Esophagus muscularis mucosa (tissue), 4 donors: Measurements from ENCODE around the gene EMILIN3. TPM values are rescaled to one million over a fixed set of nuclear protein-coding genes. Genes with fewer than 3 reads are reported as not detected.

ENCODE experiments used
- DNase-seq: peaks from one replicate; pipeline ENCODE4 v3.0.0-alpha.2; 2017; ENCODE audit errors: extremely low spot score
- H3K27ac ChIP-seq, 4 donors: fragments of 200-600 bp; sonication (generic); replicated peaks in 1 of 4; 1 replicate in 3 of 4; 2 replicates in 1 of 4; pipeline ENCODE4 v1.5.1; 2016 to 2019; ENCODE audit warnings: mild to moderate bottlenecking in 1 of 4
- H3K27me3 ChIP-seq, 4 donors: fragments of 200-600 bp; sonication (generic); one replicate each; pipeline versions ENCODE4 v1.5.1 to v1.6.0; 2016 to 2019
- H3K36me3 ChIP-seq, 4 donors: fragments of 200-600 bp; sonication (generic); one replicate each; pipeline ENCODE4 v1.5.1; 2016 to 2019
- H3K4me1 ChIP-seq, 4 donors: fragments of 200-600 bp; sonication (generic); one replicate each; pipeline ENCODE4 v1.5.1; 2016 to 2019
- H3K4me3 ChIP-seq, 4 donors: fragments of 200-600 bp; sonication (generic); 1 replicate in 2 of 4; 2 replicates in 2 of 4; pipeline ENCODE4 v1.5.1; 2016 to 2019; ENCODE audit warnings: mild to moderate bottlenecking in 4 of 4, moderate library complexity in 1 of 4
- H3K9me3 ChIP-seq, 4 donors: fragments of 200-600 bp; sonication (generic); 1 replicate in 3 of 4; 2 replicates in 1 of 4; pipeline ENCODE4 v1.5.1; 2016 to 2019
- EP300 ChIP-seq: sonication (generic); formaldehyde crosslinking; IDR thresholded peaks from one replicate; pipeline ENCODE4 v1.6.1; 2017; ENCODE audit warnings: antibody characterized with exemption
- POLR2A ChIP-seq: fragments of 450-650 bp; IDR thresholded peaks from one replicate; pipeline ENCODE4 v1.6.1; 2017; ENCODE audit warnings: antibody characterized with exemption, moderate library complexity, mild to moderate bottlenecking, low read depth
- POLR2AphosphoS5 ChIP-seq, 2 donors: sonication (generic); formaldehyde crosslinking; IDR thresholded peaks; one replicate each; pipeline ENCODE4 v1.6.1; 2017; ENCODE audit warnings: antibody characterized with exemption in 2 of 2
- WGBS: methylation state at CpG from one replicate; pipeline ENCODE4 v1.1.5; 2018; 5-methylcytosine and 5-hydroxymethylcytosine counted together
- intact Hi-C: fragments of 100-400 bp; cut with DNase I; formaldehyde crosslinking; loops from one replicate; pipeline ENCODE4 v1.15.1; 2023
- total RNA-seq, 4 donors: library from RNA; depleted of rRNA; stranded (reverse); fragments of >200 nt; gene quantifications; one replicate each; pipeline versions ENCODE4 v1.1.0 to v1.2.1, GENCODE V29; 2016
- TF ChIP-seq, protein P1 (sequence below), 3 experiments: fragments of 200-600 bp in 2 of 3; fragments of 450-650 bp in 1 of 3; sonication (generic) in 2 of 3; IDR thresholded peaks; one replicate each; pipeline ENCODE4 v1.5.1; 2017 to 2019; ENCODE audit warnings: antibody characterized with exemption in 3 of 3, mild to moderate bottlenecking in 2 of 3, moderate library complexity in 1 of 3

EMILIN3 gene
- total RNA-seq, 4 donors from 2014 or later = 0.83 to 5.6 (median 4.5) TPM

DNA sequence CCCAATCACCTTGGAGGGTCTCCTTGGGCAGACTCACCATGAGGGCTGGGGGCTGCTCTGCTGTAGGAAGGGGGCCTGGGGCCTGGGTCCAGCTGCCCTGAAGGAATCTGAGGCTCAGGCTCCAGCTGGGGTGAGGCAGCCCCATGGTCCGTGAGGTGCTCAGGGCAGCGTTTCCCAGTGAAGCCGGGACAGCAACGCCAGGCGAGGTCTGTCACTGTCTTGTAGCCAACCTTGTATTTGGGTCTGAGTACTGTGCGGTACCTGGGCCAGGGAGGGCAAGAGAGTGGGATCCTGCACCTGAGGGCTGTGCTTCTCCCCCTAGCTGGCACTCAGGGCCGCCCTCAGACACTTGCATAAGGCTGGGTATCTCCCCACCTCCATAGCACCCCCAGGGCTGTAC is 3.0 kb downstream of the EMILIN3 start:
- H3K4me1 ChIP-seq = peaks cover 13 to 20% (median 19%) of the 10 kb centered on the region in 4 donors
- no peak for DNase-seq
- H3K27ac ChIP-seq = no peak overlapping the region
- peaks cover 0 to 8% (median 2%) of the 10 kb centered on the region in 4 donors for H3K36me3 ChIP-seq
- peaks cover 0 to 52% (median 17%) of the 10 kb centered on the region in 4 donors for H3K27me3 ChIP-seq
- H3K9me3 ChIP-seq = no peaks in the 10 kb centered on the region
- WGBS = 100% methylated on average over 5 of the region's 7 CpGs
- TF ChIP-seq POLR2AphosphoS5 (IDR thresholded peaks at IDR 0.05) (no peak), POLR2A (no peak), EP300 (no peak)
- TF ChIP-seq, protein P1, sequence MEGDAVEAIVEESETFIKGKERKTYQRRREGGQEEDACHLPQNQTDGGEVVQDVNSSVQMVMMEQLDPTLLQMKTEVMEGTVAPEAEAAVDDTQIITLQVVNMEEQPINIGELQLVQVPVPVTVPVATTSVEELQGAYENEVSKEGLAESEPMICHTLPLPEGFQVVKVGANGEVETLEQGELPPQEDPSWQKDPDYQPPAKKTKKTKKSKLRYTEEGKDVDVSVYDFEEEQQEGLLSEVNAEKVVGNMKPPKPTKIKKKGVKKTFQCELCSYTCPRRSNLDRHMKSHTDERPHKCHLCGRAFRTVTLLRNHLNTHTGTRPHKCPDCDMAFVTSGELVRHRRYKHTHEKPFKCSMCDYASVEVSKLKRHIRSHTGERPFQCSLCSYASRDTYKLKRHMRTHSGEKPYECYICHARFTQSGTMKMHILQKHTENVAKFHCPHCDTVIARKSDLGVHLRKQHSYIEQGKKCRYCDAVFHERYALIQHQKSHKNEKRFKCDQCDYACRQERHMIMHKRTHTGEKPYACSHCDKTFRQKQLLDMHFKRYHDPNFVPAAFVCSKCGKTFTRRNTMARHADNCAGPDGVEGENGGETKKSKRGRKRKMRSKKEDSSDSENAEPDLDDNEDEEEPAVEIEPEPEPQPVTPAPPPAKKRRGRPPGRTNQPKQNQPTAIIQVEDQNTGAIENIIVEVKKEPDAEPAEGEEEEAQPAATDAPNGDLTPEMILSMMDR (IDR thresholded peaks at IDR 0.05) = no peak
- no peak overlapping the region for H3K4me3 ChIP-seq
- intact Hi-C loops = no loop called here

DNA sequence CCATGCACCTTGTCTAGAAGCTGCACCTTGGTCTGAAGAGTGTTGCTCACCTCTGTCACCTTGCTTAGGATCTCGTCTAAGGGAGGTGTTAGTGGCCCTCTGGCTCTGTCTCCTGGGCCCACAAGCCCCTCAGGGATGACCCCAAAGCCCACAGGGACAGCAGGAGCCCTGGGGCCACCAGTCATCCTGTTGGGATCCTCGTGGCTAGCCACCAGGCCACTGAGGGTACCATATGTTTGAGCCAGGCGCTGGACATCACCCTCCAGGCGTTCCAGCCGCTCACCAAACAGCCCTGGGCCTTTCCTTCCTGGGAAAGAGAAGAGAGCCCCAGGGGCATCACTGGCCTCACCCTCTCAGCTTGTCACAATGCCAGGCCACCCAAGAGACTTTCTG is 3.9 kb downstream of the EMILIN3 start:
- peaks cover 0 to 17% (median 11%) of the 10 kb centered on the region in 4 donors for H3K36me3 ChIP-seq
- WGBS = 89% methylated on average over 5 of the region's 5 CpGs
- no peak for TF ChIP-seq POLR2AphosphoS5 (IDR thresholded peaks at IDR 0.05)
- TF ChIP-seq POLR2A = no peak
- H3K9me3 ChIP-seq = no peaks in the 10 kb centered on the region
- intact Hi-C loops = no loop called here
- no peak overlapping the region for H3K27ac ChIP-seq
- peaks cover 0 to 46% (median 15%) of the 10 kb centered on the region in 4 donors for H3K27me3 ChIP-seq
- DNase-seq = no peak
- no peak overlapping the region for H3K4me3 ChIP-seq
- peaks cover 13 to 20% (median 19%) of the 10 kb centered on the region in 4 donors for H3K4me1 ChIP-seq

DNA sequence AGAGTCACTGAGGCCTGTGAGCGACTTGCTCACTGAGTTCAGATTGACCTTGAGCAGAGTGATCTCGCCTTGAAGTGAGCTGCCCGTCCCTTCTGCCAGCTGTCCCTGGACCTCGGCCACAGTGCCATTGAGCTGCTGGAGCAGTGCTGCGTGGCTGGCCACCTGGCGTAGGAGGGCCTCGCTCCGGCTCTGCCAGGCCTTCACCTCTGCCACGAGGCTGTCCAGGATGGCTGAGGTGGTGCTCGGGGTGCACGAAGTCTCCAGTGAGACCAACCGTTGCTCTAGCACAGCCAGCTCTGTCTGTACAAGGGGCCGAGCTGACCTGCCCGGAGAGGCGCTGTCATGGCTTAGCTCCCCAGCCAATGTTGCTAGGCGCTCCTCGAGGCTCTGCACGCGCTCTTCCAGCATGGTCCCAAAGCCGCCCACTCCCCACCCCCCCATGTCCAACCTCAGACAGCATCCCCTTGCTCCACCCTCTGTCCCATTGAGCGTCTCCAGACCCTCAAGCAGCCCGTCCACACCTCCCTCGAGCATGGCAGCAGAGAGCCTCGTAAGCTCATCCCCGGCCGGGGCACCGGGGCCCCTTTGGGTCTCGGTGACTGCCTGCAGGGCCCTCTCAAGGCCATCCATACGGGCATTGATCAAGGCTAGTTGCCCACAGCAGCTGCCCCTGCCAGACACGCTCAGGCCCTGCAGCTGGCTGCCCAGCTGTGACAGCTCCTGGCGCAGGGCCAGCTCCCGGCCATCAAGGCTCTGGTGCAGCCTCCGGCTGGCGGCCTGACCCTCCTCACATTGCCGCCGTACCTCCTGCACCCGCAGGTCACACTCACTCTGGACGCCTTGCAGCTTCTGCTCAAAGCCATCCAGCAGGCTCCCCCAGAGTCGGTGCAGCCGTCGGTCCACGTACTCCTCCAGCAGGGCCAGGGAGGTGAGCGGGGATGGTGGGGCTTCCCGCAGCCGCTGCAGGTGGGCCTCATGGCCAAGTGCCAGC is 4.6 kb downstream of the EMILIN3 start:
- TF ChIP-seq, protein P1 (IDR thresholded peaks at IDR 0.05) = no peak
- no peak for TF ChIP-seq POLR2A
- no peak for TF ChIP-seq EP300
- TF ChIP-seq POLR2AphosphoS5 (IDR thresholded peaks at IDR 0.05) = no peak
- peaks cover 0 to 39% (median 13%) of the 10 kb centered on the region in 4 donors for H3K27me3 ChIP-seq
- peaks cover 12 to 18% (median 17%) of the 10 kb centered on the region in 4 donors for H3K4me1 ChIP-seq
- H3K4me3 ChIP-seq = no peak overlapping the region
- WGBS = 83% methylated on average over 36 of the region's 45 CpGs
- DNase-seq = no peak
- peaks cover 0 to 23% (median 18%) of the 10 kb centered on the region in 4 donors for H3K36me3 ChIP-seq
- intact Hi-C loops = no loop called here
- no peaks in the 10 kb centered on the region for H3K9me3 ChIP-seq
- no peak overlapping the region for H3K27ac ChIP-seq

DNA sequence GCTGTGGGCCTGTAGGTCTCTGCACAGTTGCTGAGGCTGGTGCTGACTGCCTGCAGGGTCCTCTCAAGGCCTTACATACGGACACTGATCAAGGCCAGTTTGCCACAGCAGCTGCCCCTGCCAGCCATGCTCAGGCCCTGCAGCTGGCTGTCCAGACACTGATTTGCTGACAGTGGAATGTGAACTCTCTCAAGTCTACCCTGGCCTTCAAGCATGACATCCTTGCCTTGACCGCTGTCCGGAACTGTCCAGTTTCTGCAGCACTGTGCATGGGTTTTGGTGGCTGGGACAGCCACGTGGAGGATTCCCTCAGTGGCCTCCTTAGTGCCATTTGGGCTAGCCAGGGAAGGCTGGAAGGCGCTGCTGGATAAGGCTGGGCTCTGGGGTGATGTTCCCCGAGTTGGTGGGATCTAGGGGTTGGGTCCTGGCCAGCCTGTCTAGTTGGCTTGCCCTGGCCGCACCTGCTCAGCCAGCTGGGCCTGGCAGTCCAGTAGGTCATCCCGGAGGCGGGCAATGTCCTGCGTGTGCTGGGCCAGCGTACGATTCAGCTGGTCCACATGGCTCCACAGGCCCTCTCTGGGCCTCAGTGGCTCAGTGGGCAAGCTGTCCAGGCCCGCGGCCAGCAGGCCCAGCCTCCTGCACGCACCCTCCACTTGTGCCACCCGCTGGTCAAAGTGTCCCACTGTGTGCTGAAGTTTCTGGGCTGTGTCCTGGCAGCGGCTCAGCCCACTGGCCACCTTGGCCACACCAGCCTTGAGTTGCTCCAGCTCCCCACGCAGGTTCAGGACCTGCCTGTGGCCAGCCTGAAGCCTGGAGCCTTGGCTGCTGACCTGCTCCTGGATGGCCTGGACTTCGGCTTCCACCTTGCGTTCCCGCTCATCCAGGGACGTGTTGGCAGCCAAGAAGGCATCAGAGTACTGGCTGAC is 5.5 kb downstream of the EMILIN3 start:
- H3K27me3 ChIP-seq = peaks cover 0 to 31% (median 11%) of the 10 kb centered on the region in 4 donors
- H3K4me3 ChIP-seq = no peak overlapping the region
- H3K27ac ChIP-seq = no peak overlapping the region
- intact Hi-C loops = no loop called here
- WGBS = 92% methylated on average over 7 of the region's 22 CpGs
- DNase-seq = no peak
- peaks cover 5 to 18% (median 10%) of the 10 kb centered on the region in 4 donors for H3K4me1 ChIP-seq
- H3K36me3 ChIP-seq = peaks cover 3 to 28% (median 26%) of the 10 kb centered on the region in 4 donors
- no peaks in the 10 kb centered on the region for H3K9me3 ChIP-seq
- TF ChIP-seq POLR2AphosphoS5 (IDR thresholded peaks at IDR 0.05) (no peak), POLR2A (no peak), EP300 (no peak)
- TF ChIP-seq, protein P1 (IDR thresholded peaks at IDR 0.05) = no peak
